ENCODE measurements around the gene EHD3. TPM values are rescaled to one million over a fixed set of nuclear protein-coding genes. Genes with fewer than 3 reads are reported as not detected.

Gene EHD3
- polyA plus RNA-seq, 1 donor from 2014 or later: 3.5 TPM

DNA sequence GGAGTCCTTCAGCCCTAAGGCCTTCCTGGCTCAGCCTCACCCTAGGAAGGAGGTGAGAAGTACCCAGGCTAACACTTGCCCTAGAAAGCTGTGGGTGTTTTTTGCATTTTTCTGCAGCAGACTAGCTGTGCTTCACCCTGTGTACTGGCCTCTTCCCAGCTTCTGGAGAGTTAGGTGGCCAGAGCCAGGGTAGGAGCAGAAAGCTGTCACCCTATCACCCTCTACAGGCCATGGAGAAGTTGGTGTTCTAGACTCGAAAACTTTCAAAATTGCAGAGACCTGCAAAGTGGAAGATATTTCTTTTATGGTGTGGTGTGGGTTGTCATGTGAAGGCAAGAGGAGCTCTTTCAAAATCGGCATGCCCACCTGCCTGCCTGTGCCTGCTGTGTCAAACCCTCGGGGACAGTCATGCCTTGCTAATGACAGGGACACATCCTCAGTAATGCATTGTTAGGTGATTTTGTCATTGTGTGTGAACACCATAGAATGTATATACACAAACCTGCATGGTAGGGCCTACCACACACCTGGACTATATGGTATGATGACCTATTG is 29.8 kb downstream of the EHD3 start:
- Histone ChIP-seq H4K20me1 (ENCODE audit: insufficient read depth) (no peaks in the 10 kb centered on the region), H3F3A (ENCODE audit: insufficient read depth, low read length, poor library complexity, severe bottlenecking) (no peaks in the 10 kb centered on the region), H3K4me3 (ENCODE audit: low read length) (no peak overlapping the region), H3K27me3 (ENCODE audit: insufficient read depth, low read depth, low read length) (no peaks in the 10 kb centered on the region), H3K9ac (ENCODE audit: low read length) (no peak overlapping the region), H3K9me3 (ENCODE audit: low read length) (no peaks in the 10 kb centered on the region), H3K79me2 (replicated peaks; ENCODE audit: insufficient read depth, low read length) (no peaks in the 10 kb centered on the region), H3K9me2 (ENCODE audit: insufficient read depth, low read length) (no peaks in the 10 kb centered on the region), H3K36me3 (ENCODE audit: insufficient read depth, low read length) (peaks cover 5% of the 10 kb centered on the region), H2AFZ (ENCODE audit: low read depth, low read length) (no peak overlapping the region), H3K4me2 (ENCODE audit: low read length) (no peak overlapping the region), H3K27ac (ENCODE audit: low read length) (no peak overlapping the region)
- no peak for TF ChIP-seq EP300 (conservative IDR thresholded peaks at IDR 0.05; ENCODE audit: poor library complexity, severe bottlenecking)
- TF ChIP-seq, protein P1, sequence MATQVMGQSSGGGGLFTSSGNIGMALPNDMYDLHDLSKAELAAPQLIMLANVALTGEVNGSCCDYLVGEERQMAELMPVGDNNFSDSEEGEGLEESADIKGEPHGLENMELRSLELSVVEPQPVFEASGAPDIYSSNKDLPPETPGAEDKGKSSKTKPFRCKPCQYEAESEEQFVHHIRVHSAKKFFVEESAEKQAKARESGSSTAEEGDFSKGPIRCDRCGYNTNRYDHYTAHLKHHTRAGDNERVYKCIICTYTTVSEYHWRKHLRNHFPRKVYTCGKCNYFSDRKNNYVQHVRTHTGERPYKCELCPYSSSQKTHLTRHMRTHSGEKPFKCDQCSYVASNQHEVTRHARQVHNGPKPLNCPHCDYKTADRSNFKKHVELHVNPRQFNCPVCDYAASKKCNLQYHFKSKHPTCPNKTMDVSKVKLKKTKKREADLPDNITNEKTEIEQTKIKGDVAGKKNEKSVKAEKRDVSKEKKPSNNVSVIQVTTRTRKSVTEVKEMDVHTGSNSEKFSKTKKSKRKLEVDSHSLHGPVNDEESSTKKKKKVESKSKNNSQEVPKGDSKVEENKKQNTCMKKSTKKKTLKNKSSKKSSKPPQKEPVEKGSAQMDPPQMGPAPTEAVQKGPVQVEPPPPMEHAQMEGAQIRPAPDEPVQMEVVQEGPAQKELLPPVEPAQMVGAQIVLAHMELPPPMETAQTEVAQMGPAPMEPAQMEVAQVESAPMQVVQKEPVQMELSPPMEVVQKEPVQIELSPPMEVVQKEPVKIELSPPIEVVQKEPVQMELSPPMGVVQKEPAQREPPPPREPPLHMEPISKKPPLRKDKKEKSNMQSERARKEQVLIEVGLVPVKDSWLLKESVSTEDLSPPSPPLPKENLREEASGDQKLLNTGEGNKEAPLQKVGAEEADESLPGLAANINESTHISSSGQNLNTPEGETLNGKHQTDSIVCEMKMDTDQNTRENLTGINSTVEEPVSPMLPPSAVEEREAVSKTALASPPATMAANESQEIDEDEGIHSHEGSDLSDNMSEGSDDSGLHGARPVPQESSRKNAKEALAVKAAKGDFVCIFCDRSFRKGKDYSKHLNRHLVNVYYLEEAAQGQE (IDR thresholded peaks at IDR 0.05; ENCODE audit: borderline replicate concordance): no peak
- no peak for TF ChIP-seq RAD21 (conservative IDR thresholded peaks at IDR 0.05)
- no peak for TF ChIP-seq TAF1 (IDR thresholded peaks at IDR 0.05; ENCODE audit: low read depth)
- TF ChIP-seq, protein P2, sequence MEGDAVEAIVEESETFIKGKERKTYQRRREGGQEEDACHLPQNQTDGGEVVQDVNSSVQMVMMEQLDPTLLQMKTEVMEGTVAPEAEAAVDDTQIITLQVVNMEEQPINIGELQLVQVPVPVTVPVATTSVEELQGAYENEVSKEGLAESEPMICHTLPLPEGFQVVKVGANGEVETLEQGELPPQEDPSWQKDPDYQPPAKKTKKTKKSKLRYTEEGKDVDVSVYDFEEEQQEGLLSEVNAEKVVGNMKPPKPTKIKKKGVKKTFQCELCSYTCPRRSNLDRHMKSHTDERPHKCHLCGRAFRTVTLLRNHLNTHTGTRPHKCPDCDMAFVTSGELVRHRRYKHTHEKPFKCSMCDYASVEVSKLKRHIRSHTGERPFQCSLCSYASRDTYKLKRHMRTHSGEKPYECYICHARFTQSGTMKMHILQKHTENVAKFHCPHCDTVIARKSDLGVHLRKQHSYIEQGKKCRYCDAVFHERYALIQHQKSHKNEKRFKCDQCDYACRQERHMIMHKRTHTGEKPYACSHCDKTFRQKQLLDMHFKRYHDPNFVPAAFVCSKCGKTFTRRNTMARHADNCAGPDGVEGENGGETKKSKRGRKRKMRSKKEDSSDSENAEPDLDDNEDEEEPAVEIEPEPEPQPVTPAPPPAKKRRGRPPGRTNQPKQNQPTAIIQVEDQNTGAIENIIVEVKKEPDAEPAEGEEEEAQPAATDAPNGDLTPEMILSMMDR (IDR thresholded peaks at IDR 0.05; ENCODE audit: poor library complexity, severe bottlenecking): no peak
- no peak for TF ChIP-seq POLR2AphosphoS5 (IDR thresholded peaks at IDR 0.05)
- TF ChIP-seq MXI1 (conservative IDR thresholded peaks at IDR 0.05; ENCODE audit: poor library complexity, severe bottlenecking): no peak

DNA sequence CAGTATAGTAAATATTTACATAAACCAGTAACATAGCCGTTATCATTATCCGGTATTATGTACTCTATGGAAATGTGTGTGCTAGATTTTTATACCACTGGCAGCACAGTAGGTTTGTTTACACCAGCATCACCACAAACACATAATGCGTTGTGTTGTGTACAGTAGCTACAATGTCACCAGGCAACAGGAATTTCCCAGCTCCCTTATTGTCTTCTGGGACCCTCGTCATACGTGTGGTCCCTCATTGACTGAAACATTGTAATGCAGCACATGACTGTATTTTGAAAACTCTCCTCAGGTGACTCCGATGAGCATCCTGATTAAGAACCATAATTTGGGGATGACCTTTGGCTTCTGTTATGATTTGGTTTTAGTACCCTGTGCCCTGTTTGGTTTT is 31.3 kb downstream of the EHD3 start:
- H4K20me1 ChIP-seq (ENCODE audit: insufficient read depth): no peaks in the 10 kb centered on the region
- H3K9ac ChIP-seq (ENCODE audit: low read length): no peak overlapping the region
- H2AFZ ChIP-seq (ENCODE audit: low read depth, low read length): no peak overlapping the region
- peaks cover 5% of the 10 kb centered on the region for H3K36me3 ChIP-seq (ENCODE audit: insufficient read depth, low read length)
- H3K27ac ChIP-seq (ENCODE audit: low read length): no peak overlapping the region
- TF ChIP-seq EZH2 (IDR thresholded peaks at IDR 0.05; ENCODE audit: borderline replicate concordance, insufficient read depth, low read length, poor library complexity, severe bottlenecking) (no peak), POLR2AphosphoS5 (IDR thresholded peaks at IDR 0.05) (no peak), MXI1 (conservative IDR thresholded peaks at IDR 0.05; ENCODE audit: poor library complexity, severe bottlenecking) (no peak), SMC3 (conservative IDR thresholded peaks at IDR 0.05; ENCODE audit: poor library complexity) (no peak), RAD21 (conservative IDR thresholded peaks at IDR 0.05) (no peak), EP300 (conservative IDR thresholded peaks at IDR 0.05; ENCODE audit: poor library complexity, severe bottlenecking) (no peak), TAF1 (IDR thresholded peaks at IDR 0.05; ENCODE audit: low read depth) (no peak)
- TF ChIP-seq, protein P1 (IDR thresholded peaks at IDR 0.05; ENCODE audit: borderline replicate concordance): no peak
- TF ChIP-seq, protein P2 (IDR thresholded peaks at IDR 0.05; ENCODE audit: poor library complexity, severe bottlenecking): no peak
- no peaks in the 10 kb centered on the region for H3K27me3 ChIP-seq (ENCODE audit: insufficient read depth, low read depth, low read length)
- no peaks in the 10 kb centered on the region for H3K9me2 ChIP-seq (ENCODE audit: insufficient read depth, low read length)
- no peaks in the 10 kb centered on the region for H3F3A ChIP-seq (ENCODE audit: insufficient read depth, low read length, poor library complexity, severe bottlenecking)
- H3K9me3 ChIP-seq (ENCODE audit: low read length): no peaks in the 10 kb centered on the region
- H3K79me2 ChIP-seq (replicated peaks; ENCODE audit: insufficient read depth, low read length): no peaks in the 10 kb centered on the region
- no peak overlapping the region for H3K4me2 ChIP-seq (ENCODE audit: low read length)
- H3K4me3 ChIP-seq (ENCODE audit: low read length): no peak overlapping the region

All from neural cell (in vitro differentiated cells).